GM21526 (cell line): ENCODE results near the gene GGT5.
"Not testable (repeated sequence)": the region's sequence is repeated elsewhere in the genome, so short reads cannot be mapped to it uniquely, and the experiment has no call there.

ENCODE experiments used
- ATAC-seq: cut with Tn5 transposase; IDR thresholded peaks from one replicate; pipeline ENCODE4 v1.9.1; 2021; ENCODE audit warnings: moderate library complexity; ENCODE audit not compliant: unreplicated experiment, low FRiP score

The GGT5 gene

DNA sequence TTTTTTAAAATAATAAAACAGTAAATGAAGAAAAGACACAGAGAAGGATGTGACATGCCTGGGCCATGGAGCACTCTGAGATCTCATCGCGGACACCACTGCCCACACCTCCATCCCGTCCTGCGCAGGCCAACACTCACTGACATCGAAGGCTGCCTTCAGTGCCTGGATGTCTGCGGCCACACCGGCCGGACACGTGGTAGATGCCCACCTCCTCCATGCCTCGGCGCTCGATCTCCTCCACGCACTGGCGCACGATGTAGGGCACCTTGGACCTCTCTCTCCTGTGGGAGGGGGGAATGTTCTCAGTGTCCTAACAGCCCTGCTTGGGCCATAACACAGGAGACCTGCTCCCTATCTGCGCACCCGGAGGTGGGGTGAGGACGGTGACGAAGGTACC, 18.6 kb upstream of the GGT5 start:
- ATAC-seq, result not testable (repeated sequence)

GRCh38 chr22:24262185-24262749, 17.4 kb upstream of the GGT5 start:
- ATAC-seq, result not testable (repeated sequence)

DNA sequence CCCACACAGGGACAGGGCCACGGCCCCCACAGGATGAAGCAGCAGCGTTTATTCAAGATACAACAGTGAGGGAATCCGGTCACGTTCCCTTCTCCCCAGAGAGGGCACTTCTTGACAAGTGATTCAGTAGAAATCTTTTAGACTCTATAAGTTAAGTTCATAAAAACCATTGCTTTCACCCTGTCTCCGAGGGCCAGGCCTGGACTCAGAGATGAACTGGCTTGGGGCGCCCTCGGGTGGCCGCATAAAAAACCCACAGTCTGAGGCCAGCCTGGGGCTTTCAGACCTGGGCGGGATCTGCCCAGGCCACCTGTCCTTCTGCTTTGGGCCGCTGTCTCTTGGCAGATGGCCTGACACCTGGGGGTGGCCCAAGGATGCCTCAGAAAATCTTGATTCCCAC, 14.6 kb upstream of the GGT5 start:
- not testable (repeated sequence) for ATAC-seq

DNA sequence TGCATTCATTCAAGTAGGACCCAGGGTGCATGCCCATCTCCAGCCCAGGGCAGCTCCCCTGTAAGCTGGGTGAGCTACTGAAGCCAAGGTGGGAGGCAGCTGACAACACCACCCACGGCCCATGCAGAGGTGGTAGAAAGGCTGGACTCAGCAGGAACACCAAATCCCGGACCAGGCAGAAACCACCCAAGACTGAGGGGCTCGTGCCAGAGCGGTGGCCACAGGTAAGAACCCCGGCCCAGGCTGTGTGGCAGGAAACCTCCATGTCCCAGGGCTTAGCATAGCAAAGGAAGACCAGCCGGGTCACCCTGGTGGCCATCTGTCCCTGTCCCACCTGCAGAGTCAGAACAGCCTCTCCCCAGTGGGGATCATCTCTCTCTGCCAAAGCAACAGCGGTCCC, 11.9 kb upstream of the GGT5 start:
- not testable (repeated sequence) for ATAC-seq

GRCh38 chr22:24256136-24256535, 11.3 kb upstream of the GGT5 start:
- not testable (repeated sequence) for ATAC-seq

DNA sequence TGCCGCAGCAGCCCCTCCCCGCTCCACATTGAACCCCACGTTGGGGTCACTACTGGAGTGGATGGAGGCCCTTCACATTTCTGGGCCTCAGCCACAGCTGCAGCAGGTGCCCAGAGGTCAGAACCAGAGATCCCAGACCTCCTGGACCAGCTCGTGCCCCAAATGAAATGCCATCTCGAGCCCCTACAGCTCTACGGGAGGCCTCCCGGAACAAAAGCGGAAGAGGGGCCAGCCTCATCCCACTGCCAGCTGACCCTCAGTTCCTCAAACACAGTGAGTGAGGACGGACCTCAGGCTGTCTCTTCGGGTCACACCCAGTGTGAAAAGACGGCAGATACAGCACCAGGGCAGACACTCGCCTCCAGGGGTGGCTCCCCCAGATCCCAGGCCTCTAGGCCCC, 8.2 kb upstream of the GGT5 start:
- not testable (repeated sequence) for ATAC-seq

- ATAC-seq, result not testable (repeated sequence)
Measured at GRCh38 chr22:24251286-24251685, 6.4 kb upstream of the GGT5 start.

- not testable (repeated sequence) for ATAC-seq
Measured at GRCh38 chr22:24249413-24249812, 4.5 kb upstream of the GGT5 start.

GRCh38 chr22:24248611-24249010, 3.7 kb upstream of the GGT5 start:
- not testable (repeated sequence) for ATAC-seq

DNA sequence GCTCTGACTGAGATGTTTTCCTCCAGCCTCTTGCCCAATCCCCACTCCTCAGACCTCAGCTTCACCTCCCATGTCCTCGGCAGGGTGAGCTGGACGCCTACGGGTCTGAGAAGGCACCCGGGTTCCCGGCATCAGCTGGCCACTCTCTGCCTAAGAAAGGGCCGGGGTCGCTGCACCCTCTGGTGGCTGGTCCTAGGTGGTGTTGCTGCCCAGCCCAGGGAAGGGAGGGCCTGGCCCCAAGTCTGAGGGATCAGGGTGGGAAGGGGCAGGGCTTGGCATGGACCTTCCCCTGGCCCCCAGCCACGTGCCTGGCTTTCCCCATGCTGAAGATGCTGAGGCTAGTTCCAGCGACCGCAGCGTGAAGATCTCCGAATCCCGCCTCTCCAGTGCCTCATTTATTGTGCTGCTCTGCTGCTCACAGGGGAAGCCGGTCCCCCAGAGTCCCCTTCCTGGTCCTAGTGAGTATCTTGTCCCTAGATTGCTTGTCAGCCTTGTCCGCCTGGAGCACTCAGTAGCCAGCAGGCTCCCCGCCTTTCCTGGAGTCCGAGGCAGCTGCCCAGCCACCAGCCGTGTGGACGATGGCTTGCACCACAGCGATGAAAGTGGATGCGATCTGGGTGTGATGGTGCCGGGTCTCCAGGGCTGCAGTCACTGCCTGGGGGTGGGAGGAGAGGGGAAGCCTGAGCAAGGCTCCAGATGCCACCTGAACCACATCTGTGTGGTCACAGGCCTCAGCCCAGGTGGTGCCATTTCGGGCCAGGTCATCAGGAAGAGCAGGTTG, 2.9 kb upstream of the GGT5 start:
- no peak for ATAC-seq

- no peak for ATAC-seq
Measured at GRCh38 chr22:24247011-24247507, 2.2 kb upstream of the GGT5 start.

GRCh38 chr22:24245584-24246561, 991 bp upstream of the GGT5 start:
- not testable (repeated sequence) for ATAC-seq

DNA sequence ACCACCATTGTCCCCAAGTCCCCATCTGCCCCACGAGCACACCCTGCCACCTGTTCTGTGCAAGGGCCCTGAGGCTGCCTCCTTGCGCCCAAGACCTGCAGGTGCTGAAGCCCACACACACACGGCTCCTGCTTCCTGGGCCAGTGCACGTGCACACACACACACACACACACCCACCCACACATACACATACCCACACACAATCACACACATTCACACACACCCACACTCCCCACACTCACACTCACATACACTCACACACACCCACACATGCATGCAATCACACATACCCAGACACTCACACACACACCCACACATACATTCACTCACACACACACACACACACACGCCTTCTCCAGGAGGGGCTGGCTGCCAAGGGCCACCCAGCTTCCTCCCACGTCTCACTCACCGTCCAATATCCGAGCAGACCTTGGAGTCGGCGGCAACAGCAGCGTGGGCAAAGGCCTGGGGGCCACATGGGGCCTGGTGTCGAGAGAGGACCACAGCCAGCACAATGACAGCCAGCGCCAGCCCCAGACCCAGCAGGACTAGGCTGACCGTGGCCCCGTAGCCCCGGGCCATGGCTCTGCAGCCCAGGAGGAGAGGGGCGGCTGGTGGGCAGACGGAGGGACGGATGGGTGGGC, 616 bp downstream of the GGT5 start:
- ATAC-seq, result no peak

DNA sequence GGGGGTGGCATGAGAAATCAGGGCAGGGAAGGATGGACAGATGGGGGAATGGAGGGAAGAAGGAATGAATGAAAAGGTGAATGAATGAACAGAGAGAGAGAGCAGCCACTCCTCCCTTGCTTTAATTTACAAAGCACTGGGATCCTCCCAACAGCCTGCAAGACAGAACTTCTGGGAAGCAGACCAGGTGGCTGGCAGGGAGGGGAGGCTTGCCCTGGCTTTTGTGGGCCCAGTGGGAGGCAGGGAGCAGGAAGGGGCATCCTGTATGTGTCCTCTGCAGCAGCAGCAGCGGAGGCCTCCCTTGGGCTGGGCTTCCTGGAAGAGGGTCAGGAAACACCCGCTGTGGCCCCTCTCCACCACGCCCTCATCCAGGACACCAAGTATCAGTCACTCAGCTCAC, 1.5 kb downstream of the GGT5 start:
- ATAC-seq, result not testable (repeated sequence)

DNA sequence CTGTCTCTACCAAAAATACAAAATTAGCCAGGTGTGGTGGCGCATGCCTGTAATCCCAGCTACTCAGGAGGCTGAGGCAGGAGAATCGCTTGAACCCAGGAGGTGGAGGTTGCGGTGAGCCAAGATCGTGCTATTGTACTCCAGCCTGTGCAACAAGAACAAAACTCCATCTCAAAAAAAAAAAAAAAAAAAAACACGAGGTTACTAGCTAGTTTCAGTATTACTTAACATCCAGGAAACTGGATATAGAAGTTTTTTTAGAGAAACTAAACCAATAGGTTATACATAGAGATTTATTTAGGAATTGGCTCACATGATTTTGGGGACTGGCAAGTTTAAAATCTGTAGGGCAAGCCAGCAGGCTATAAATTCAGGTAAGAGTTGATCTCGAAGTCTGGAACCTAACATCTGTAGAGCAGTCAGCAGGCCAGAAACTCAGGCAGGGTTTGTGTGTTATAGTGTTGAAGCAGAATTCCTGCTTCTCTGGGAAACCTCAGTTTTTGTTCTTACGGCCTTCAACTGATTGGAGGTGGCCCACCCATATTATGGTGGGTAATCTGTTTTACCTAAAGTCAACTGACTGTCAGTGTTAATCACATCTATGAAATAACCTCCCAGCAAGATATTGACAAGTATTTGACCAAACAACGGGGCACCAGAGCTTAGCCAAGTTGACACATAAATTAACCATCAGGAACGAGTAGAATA, 3.7 kb downstream of the GGT5 start:
- ATAC-seq, result not testable (repeated sequence)

DNA sequence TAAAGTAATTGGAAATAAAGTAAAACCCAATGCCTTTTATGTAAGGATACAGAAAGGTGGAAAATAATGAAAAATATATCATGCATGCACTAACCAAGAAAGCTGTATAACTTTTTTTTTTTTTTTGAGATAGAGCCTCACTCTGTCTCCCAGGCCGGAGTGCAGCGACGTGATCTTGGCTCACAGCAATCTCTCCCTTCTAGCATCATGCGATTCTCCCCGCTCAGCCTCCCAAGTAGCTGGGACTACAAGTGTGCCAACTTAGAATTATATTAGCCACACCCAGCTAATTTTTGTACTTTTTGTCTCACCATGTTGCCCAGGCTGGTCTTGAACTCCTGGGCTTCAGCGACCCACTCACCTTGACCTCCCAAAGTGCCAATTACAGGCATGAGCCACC, 4.5 kb downstream of the GGT5 start:
- ATAC-seq, result no peak

GRCh38 chr22:24238101-24238694, 6.7 kb downstream of the GGT5 start:
- not testable (repeated sequence) for ATAC-seq

GRCh38 chr22:24236656-24237055, 8.2 kb downstream of the GGT5 start:
- ATAC-seq, result no peak

DNA sequence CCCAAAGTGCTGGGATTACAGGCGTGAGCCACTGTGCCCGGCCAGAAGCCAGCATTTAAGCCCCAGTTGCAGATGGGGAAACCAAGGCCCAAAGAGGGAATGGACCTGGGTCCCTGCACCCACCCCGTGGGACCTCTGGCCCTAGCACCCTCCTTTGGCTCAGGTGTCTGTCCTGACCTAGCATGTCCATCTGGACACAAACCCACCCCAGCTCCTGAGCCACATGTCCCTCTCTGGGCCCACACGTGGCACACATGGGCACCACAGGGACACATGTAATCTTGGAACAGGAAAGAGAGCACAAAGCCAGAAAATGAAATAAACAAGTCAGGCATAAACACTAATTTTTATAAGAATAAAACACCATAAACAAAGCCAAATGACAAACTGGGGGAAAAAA, 9.6 kb downstream of the GGT5 start:
- ATAC-seq, result no peak
